ENCODE data around the gene CNTFR. TPM values are rescaled to one million over a fixed set of nuclear protein-coding genes. Genes with fewer than 3 reads are reported as not detected.

Gene CNTFR
- polyA plus RNA-seq, 1 donor (not counting 4 experiments of a cell fraction or from before 2014, with no cell fraction given): 0.42 TPM

GRCh38 chr9:34506623-34507022 lies 82.9 kb downstream of the CNTFR start:
- Histone ChIP-seq H3K9ac (ENCODE audit: control insufficient read depth, extremely low read depth, insufficient read depth, low read length) (no peak overlapping the region), H3K9me3 (ENCODE audit: control insufficient read depth, low read depth, low read length) (no peaks in the 10 kb centered on the region), H4K20me1 (ENCODE audit: control insufficient read depth, extremely low read depth, insufficient read depth, low read length) (no peaks in the 10 kb centered on the region), H3K4me3 (ENCODE audit: control insufficient read depth in 2 of 3, extremely low read depth in 1 of 3, insufficient read depth in 2 of 3, low read depth in 1 of 3, low read length in 3 of 3) (no peak overlapping the region), H3K27me3 (ENCODE audit: control insufficient read depth, extremely low read depth, insufficient read depth, low read length) (peaks cover 31% of the 10 kb centered on the region), H3K4me2 (ENCODE audit: control insufficient read depth, extremely low read depth, insufficient read depth, low read depth, low read length) (no peak overlapping the region), H3K9me1 (ENCODE audit: control insufficient read depth, extremely low read depth, insufficient read depth, low read length) (no peaks in the 10 kb centered on the region), H2AFZ (ENCODE audit: control insufficient read depth, low read length) (no peak overlapping the region), H3K79me2 (ENCODE audit: control insufficient read depth, insufficient read depth, low read length) (no peaks in the 10 kb centered on the region), H3K36me3 (ENCODE audit: control insufficient read depth in 2 of 2, extremely low read depth in 1 of 2, insufficient read depth in 2 of 2, low read length in 2 of 2) (no peaks in the 10 kb centered on the region), H3K27ac (ENCODE audit: control insufficient read depth, insufficient read depth, low read length) (no peak overlapping the region), H3K4me1 (ENCODE audit: control insufficient read depth, extremely low read depth, insufficient read depth, low read length) (no peaks in the 10 kb centered on the region)
- TF ChIP-seq CTCF (optimal IDR thresholded peaks at IDR 0.05 in 1 of 3, IDR thresholded peaks at IDR 0.05 in 1 of 3, conservative IDR thresholded peaks at IDR 0.05 in 1 of 3; ENCODE audit: extremely low read depth in 1 of 3, insufficient read depth in 2 of 3, low read length in 3 of 3) (no peak), EZH2 (IDR thresholded peaks at IDR 0.05; ENCODE audit: low read length) (no peak)
- dilution Hi-C loops (cut with MboI; ENCODE audit: extremely low pct_ligation_motif_present, low sequenced_read_pairs): no loop called here
- FAIRE-seq: no peak
- DNase-seq (ENCODE audit: low read depth, low spot score): no peak

- no peaks in the 10 kb centered on the region for H3K9me3 ChIP-seq (ENCODE audit: control insufficient read depth, low read depth, low read length)
- no peaks in the 10 kb centered on the region for H3K4me1 ChIP-seq (ENCODE audit: control insufficient read depth, extremely low read depth, insufficient read depth, low read length)
- H2AFZ ChIP-seq (ENCODE audit: control insufficient read depth, low read length): no peak overlapping the region
- FAIRE-seq (no peak), DNase-seq (ENCODE audit: low read depth, low spot score) (no peak)
- H3K79me2 ChIP-seq (ENCODE audit: control insufficient read depth, insufficient read depth, low read length): no peaks in the 10 kb centered on the region
- no peak overlapping the region for H3K9ac ChIP-seq (ENCODE audit: control insufficient read depth, extremely low read depth, insufficient read depth, low read length)
- dilution Hi-C loops (cut with MboI; ENCODE audit: extremely low pct_ligation_motif_present, low sequenced_read_pairs): no loop called here
- H3K27me3 ChIP-seq (ENCODE audit: control insufficient read depth, extremely low read depth, insufficient read depth, low read length): peaks cover 31% of the 10 kb centered on the region
- no peak for TF ChIP-seq EZH2 (IDR thresholded peaks at IDR 0.05; ENCODE audit: low read length)
- TF ChIP-seq CTCF (optimal IDR thresholded peaks at IDR 0.05 in 1 of 3, IDR thresholded peaks at IDR 0.05 in 1 of 3, conservative IDR thresholded peaks at IDR 0.05 in 1 of 3; ENCODE audit: extremely low read depth in 1 of 3, insufficient read depth in 2 of 3, low read length in 3 of 3): no peak
- H3K27ac ChIP-seq (ENCODE audit: control insufficient read depth, insufficient read depth, low read length): no peak overlapping the region
- H3K36me3 ChIP-seq (ENCODE audit: control insufficient read depth in 2 of 2, extremely low read depth in 1 of 2, insufficient read depth in 2 of 2, low read length in 2 of 2): no peaks in the 10 kb centered on the region
- H3K4me2 ChIP-seq (ENCODE audit: control insufficient read depth, extremely low read depth, insufficient read depth, low read depth, low read length): no peak overlapping the region
- no peaks in the 10 kb centered on the region for H3K9me1 ChIP-seq (ENCODE audit: control insufficient read depth, extremely low read depth, insufficient read depth, low read length)
- H4K20me1 ChIP-seq (ENCODE audit: control insufficient read depth, extremely low read depth, insufficient read depth, low read length): peaks cover 2% of the 10 kb centered on the region
- H3K4me3 ChIP-seq (ENCODE audit: control insufficient read depth in 2 of 3, extremely low read depth in 1 of 3, insufficient read depth in 2 of 3, low read depth in 1 of 3, low read length in 3 of 3): no peak overlapping the region
These were observed 84.0 kb downstream of the CNTFR start for GRCh38 chr9:34505370-34506120.
